Keratinocyte (primary cell): ENCODE data around the gene TOX2. TPM values are rescaled to one million over a fixed set of nuclear protein-coding genes. Genes with fewer than 3 reads are reported as not detected.

ENCODE experiments used
- DNase-seq: peaks from one replicate; pipeline ENCODE4 v3.0.0-alpha.2; 2011; ENCODE audit warnings: low read depth, missing footprints, low spot score
- FAIRE-seq: peaks from 2 replicates; lab custom pipeline; 2011; peaks lifted over from hg19 to GRCh38; lab: Jason Lieb, UNC
- H2AFZ ChIP-seq: 2 replicates; pipeline ENCODE4 v1.6.0; 2012; ENCODE audit warnings: low read length, control low read depth, inconsistent platforms; ENCODE audit not compliant: control insufficient read depth
- H3K27ac ChIP-seq: 2 replicates; pipeline ENCODE4 v1.5.1; 2011; ENCODE audit warnings: low read length; ENCODE audit not compliant: control insufficient read depth, insufficient read depth
- H3K27me3 ChIP-seq: 3 replicates; pipeline ENCODE4 v1.6.0; 2011; ENCODE audit warnings: low read length; ENCODE audit not compliant: control insufficient read depth, insufficient read depth; ENCODE audit errors: extremely low read depth
- H3K36me3 ChIP-seq, 2 experiments: 2 replicates in 1 of 2; 3 replicates in 1 of 2; pipeline ENCODE4 v1.5.1; 2011; ENCODE audit warnings: low read length in 2 of 2, mild to moderate bottlenecking in 1 of 2; ENCODE audit not compliant: control insufficient read depth in 2 of 2, insufficient read depth in 2 of 2; ENCODE audit errors: extremely low read depth in 1 of 2
- H3K4me1 ChIP-seq: 3 replicates; pipeline ENCODE4 v1.5.1; 2011; ENCODE audit warnings: low read length; ENCODE audit not compliant: control insufficient read depth, insufficient read depth; ENCODE audit errors: extremely low read depth
- H3K4me2 ChIP-seq: 3 replicates; pipeline ENCODE4 v1.6.0; 2011; ENCODE audit warnings: low read depth, low read length; ENCODE audit not compliant: control insufficient read depth, insufficient read depth; ENCODE audit errors: extremely low read depth
- H3K4me3 ChIP-seq, 3 experiments: fragments of 200-600 bp in 1 of 3; sonication (generic) in 1 of 3; 2 replicates in 2 of 3; 3 replicates in 1 of 3; pipeline ENCODE4 v1.5.1; 2011 to 2016; ENCODE audit warnings: low read length in 3 of 3, mild to moderate bottlenecking in 3 of 3, control low read depth in 2 of 3, inconsistent platforms in 1 of 3, low read depth in 1 of 3, mixed read lengths in 1 of 3, mixed run types in 1 of 3, moderate library complexity in 1 of 3; ENCODE audit not compliant: control insufficient read depth in 2 of 3, insufficient read depth in 2 of 3; ENCODE audit errors: extremely low read depth in 1 of 3
- H3K79me2 ChIP-seq: 2 replicates; pipeline ENCODE4 v1.6.0; 2012; ENCODE audit warnings: low read length; ENCODE audit not compliant: control insufficient read depth, insufficient read depth
- H3K9ac ChIP-seq: 3 replicates; pipeline ENCODE4 v1.6.0; 2011; ENCODE audit warnings: low read length; ENCODE audit not compliant: control insufficient read depth, insufficient read depth; ENCODE audit errors: extremely low read depth
- H3K9me1 ChIP-seq: 3 replicates; pipeline ENCODE4 v1.6.0; 2011; ENCODE audit warnings: low read length; ENCODE audit not compliant: control insufficient read depth, insufficient read depth; ENCODE audit errors: extremely low read depth
- H3K9me3 ChIP-seq: 2 replicates; pipeline ENCODE4 v1.5.1; 2012; ENCODE audit warnings: low read depth, low read length; ENCODE audit not compliant: control insufficient read depth
- H4K20me1 ChIP-seq: 3 replicates; pipeline ENCODE4 v1.6.0; 2011; ENCODE audit warnings: low read length; ENCODE audit not compliant: control insufficient read depth, insufficient read depth; ENCODE audit errors: extremely low read depth
- CTCF ChIP-seq, 3 experiments: IDR thresholded peaks in 1 of 3; conservative IDR thresholded peaks in 1 of 3; optimal IDR thresholded peaks in 1 of 3; 2 replicates in 2 of 3; 3 replicates in 1 of 3; pipeline versions ENCODE3 to v1.5.1; 2011; ENCODE audit warnings: low read length in 3 of 3, mild to moderate bottlenecking in 3 of 3, moderate library complexity in 2 of 3, control low read depth in 1 of 3, inconsistent platforms in 1 of 3; ENCODE audit not compliant: insufficient read depth in 2 of 3; ENCODE audit errors: extremely low read depth in 1 of 3
- EZH2 ChIP-seq: IDR thresholded peaks from one replicate; pipeline ENCODE4 v1.6.1; 2012; ENCODE audit warnings: inconsistent platforms, mild to moderate bottlenecking, low read length, moderate library complexity
- dilution Hi-C: fragments of 300-500 bp; cut with MboI; formaldehyde crosslinking; loops from one replicate; pipeline ENCODE4 v1.7.0; 2020; ENCODE audit warnings: low sequenced_read_pairs; ENCODE audit not compliant: extremely low pct_ligation_motif_present
- polyA plus RNA-seq, 5 experiments: library from polyadenylated mRNA; depleted of rRNA in 3 of 5; stranded (reverse) in 3 of 5; stranded (forward) in 1 of 5; unstranded in 1 of 5; fragments of >200 nt; gene quantifications; 1 replicate in 1 of 5; 2 replicates in 3 of 5; 3 replicates in 1 of 5; pipeline versions ENCODE4 v1.2.1 to v1.2.3, GENCODE V29; 2011 to 2012; ENCODE audit warnings: missing spikeins in 2 of 5, low read depth in 1 of 5, low replicate concordance in 1 of 5

TOX2 gene
- polyA plus RNA-seq, 1 donor (not counting 4 experiments of a cell fraction or from before 2014, with no cell fraction given): 0.20 TPM

GRCh38 chr20:44018259-44018941 lies 103.7 kb downstream of the TOX2 start:
- H2AFZ ChIP-seq: no peak overlapping the region
- DNase-seq: peak; percentile 21
- no peaks in the 10 kb centered on the region for H3K79me2 ChIP-seq
- no peak overlapping the region for H3K9ac ChIP-seq
- no peak overlapping the region for H3K27ac ChIP-seq
- H3K9me3 ChIP-seq: no peaks in the 10 kb centered on the region
- H3K4me2 ChIP-seq: no peak overlapping the region
- H3K27me3 ChIP-seq: peaks cover 14% of the 10 kb centered on the region
- H3K4me1 ChIP-seq: no peaks in the 10 kb centered on the region
- no peak overlapping the region for H3K4me3 ChIP-seq
- H3K9me1 ChIP-seq: no peaks in the 10 kb centered on the region
- dilution Hi-C loops: no loop called here
- H4K20me1 ChIP-seq: no peaks in the 10 kb centered on the region
- TF ChIP-seq EZH2: no peak
- no peak for TF ChIP-seq CTCF (optimal IDR thresholded peaks at IDR 0.05 in 1 of 3, IDR thresholded peaks at IDR 0.05 in 1 of 3, conservative IDR thresholded peaks at IDR 0.05 in 1 of 3; ENCODE audit: extremely low read depth in 1 of 3, insufficient read depth in 2 of 3, low read length in 3 of 3)
- FAIRE-seq: peak; percentile 46
- H3K36me3 ChIP-seq: no peaks in the 10 kb centered on the region

GRCh38 chr20:44018942-44019637 lies 104.4 kb downstream of the TOX2 start:
- H3K9me3 ChIP-seq: no peaks in the 10 kb centered on the region
- H3K4me1 ChIP-seq: no peaks in the 10 kb centered on the region
- H3K36me3 ChIP-seq: no peaks in the 10 kb centered on the region
- H2AFZ ChIP-seq: no peak overlapping the region
- peaks cover 18% of the 10 kb centered on the region for H3K27me3 ChIP-seq
- H4K20me1 ChIP-seq: no peaks in the 10 kb centered on the region
- dilution Hi-C loops: no loop called here
- no peak for FAIRE-seq
- no peak for TF ChIP-seq CTCF (optimal IDR thresholded peaks at IDR 0.05 in 1 of 3, IDR thresholded peaks at IDR 0.05 in 1 of 3, conservative IDR thresholded peaks at IDR 0.05 in 1 of 3; ENCODE audit: extremely low read depth in 1 of 3, insufficient read depth in 2 of 3, low read length in 3 of 3)
- no peak for TF ChIP-seq EZH2
- DNase-seq: no peak
- no peaks in the 10 kb centered on the region for H3K9me1 ChIP-seq
- H3K79me2 ChIP-seq: no peaks in the 10 kb centered on the region
- H3K4me3 ChIP-seq: no peak overlapping the region
- H3K9ac ChIP-seq: no peak overlapping the region
- H3K4me2 ChIP-seq: no peak overlapping the region
- H3K27ac ChIP-seq: no peak overlapping the region
